ENCODE measurements around the gene PASK.

DNA sequence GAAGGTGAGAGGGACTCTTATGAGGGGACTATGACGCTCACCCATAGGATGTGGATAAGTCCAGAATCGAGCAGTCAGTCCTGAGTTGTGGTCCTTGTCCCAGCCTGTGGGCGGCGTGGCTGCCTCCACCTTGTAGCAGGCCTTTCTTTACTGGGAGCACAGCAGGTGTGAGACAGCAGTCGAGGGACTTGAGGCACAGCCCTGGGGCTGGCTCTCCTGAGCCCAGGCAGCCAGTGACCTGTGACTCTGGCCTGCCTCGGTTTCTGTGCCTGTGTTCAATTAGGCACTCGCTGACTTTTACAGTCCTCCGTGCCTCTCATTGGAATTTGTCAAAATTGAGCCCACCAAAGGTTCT lies 9.3 kb upstream of the PASK start:
- TF ChIP-seq, protein P1, sequence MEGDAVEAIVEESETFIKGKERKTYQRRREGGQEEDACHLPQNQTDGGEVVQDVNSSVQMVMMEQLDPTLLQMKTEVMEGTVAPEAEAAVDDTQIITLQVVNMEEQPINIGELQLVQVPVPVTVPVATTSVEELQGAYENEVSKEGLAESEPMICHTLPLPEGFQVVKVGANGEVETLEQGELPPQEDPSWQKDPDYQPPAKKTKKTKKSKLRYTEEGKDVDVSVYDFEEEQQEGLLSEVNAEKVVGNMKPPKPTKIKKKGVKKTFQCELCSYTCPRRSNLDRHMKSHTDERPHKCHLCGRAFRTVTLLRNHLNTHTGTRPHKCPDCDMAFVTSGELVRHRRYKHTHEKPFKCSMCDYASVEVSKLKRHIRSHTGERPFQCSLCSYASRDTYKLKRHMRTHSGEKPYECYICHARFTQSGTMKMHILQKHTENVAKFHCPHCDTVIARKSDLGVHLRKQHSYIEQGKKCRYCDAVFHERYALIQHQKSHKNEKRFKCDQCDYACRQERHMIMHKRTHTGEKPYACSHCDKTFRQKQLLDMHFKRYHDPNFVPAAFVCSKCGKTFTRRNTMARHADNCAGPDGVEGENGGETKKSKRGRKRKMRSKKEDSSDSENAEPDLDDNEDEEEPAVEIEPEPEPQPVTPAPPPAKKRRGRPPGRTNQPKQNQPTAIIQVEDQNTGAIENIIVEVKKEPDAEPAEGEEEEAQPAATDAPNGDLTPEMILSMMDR (IDR thresholded peaks at IDR 0.05), result no peak
- TF ChIP-seq POLR2A (IDR thresholded peaks at IDR 0.05), result no peak

Measured in testis (tissue), 2 donors.